DMS53 treated with DMSO at 0.1 percent for 48 hours (cell line): ENCODE results near the gene ARHGAP22.

ENCODE experiments used
- DNase-seq: peaks from one replicate; lab custom pipeline; 2025; ENCODE audit not compliant: unreplicated experiment; lab: John Stamatoyannopoulos, UW

Gene ARHGAP22

DNA sequence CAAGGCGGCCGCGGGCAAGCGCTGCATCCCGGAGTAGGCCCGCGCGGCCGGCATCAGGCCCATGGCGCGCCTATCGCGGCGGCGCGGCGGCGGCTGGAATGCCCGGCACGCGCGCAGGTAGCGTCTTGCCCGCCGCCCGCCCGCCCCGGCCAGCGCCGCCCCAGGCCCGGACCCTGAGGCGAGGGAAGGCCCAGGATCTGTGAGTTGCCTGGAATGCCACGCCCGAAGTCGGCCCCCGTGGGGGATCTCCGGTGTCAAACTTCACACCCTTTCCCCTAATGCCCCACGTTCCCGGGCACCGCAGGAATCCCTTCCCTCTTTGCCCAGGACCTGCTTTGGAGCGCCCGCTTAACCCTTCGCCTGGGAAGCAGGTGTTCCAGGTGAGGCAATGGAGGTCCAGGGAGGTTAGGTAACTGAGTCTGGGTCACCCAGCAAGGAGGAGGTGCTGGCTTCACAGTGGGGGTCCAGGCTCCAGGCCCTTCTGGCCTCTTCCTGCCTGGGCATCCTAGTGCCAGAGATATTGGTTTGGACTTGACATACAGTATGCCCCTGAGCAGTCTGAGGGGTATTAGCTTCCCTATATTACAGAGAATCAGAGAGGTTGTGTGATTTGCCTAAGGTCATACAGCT is 138.1 kb downstream of the ARHGAP22 start:
- no peak for DNase-seq

DNA sequence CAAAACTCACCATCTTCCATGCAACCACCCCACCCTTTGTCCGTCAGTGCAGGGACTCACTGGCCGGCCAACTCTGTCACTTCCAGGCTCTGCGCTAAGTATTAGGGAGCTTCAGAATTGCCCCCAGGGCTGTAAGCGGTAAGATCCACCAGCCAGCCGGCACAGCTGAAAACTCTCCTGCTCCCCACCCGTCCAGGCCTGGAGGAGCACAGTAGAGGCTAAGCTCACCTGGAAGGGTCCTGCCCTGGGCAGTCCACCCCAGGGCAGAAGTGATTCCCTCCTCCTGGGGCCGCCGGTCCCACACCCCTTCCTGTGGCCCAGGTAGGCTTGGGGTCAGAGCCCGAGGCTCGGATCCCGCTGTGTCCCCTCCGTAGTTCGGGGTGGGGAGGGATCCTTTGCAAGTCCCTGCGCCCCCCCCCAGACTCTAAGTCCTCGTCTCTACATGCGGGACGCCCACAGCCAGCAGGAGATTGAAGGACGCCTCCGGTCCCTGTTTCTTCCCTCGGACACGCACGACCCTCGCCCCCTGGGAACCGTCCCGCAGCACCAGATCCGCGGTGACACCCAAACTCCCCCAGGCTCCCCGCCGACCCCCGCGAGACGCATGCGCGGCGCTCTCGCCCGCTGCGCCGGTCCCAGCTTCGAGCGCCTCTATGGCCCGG is 138.9 kb downstream of the ARHGAP22 start:
- no peak for DNase-seq

DNA sequence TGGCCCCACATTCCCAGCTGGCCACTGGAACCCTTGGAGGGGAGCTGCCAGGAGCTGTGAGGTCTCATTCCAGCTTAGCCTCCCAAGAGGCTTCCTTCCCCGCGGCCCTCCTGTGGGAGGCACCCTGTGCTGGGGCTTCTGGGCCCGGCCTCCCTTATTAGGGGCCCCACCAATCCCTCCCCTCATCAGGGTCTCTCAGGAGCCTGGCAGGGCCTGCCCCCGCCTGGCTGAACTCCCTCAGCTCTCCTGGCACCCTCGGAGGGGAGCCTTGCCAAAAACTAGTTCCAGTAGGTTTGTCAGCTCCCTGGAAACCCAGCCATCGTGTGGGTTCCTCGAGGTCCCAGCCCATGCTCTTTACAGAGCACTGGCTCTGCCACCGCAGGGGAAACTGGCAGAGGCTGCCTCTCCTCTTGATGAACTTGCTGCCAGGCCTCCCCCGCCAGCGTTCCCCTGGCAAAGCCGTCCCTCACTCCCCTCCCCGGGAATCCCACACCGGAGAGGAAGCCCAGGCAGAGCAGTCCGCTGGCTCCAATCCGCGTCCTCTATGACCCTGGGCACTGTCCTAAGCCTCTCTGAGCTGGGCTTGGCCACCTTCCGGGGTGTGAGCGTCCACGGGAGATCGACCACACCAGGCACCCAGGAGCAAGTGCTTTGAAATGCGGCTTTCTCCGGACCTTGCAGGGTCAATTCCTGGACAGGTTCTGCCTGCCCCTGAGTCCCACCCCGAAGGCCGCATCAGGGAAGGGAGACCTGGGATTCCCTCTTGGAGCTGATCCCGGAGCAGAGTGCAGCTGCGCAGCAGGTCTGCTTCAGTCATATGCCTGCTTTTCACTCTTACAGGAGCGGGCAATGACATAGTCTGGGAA is 139.8 kb downstream of the ARHGAP22 start:
- DNase-seq = no peak

DNA sequence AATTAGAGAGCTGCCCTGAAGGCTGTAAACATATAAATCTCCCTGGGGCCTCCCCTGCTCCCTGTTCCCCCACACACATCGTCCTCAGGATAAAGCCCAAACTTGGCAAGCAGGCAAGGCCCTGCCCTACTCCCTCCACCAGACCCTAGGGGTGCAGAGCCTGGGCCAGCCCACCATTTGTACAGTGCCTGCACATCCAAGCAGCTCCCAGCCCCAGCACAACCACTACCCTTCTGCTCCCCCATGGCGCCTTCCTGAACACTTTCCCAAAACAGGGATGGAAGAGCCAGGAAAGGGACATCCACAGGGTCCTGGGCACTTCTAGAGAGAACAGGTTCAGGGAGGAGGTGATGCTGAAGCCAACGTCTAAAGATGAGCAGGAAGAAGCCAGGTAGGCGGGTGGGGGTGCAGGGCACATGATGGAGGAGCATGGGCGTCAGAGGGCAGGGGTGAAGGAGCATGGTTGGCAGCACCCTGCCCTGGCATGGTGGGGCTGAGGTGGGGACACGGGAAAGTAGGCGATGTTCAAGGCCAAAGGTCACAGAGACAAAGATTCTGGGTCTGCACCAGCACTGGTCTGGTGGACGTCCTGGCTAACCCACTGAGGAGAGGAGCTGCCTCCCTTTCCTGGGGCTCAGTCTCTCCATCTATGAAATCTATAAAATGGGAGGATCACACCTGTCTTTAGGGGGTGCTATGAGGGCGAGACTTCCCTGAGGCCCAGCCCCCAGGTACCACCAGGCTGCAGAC is 140.6 kb downstream of the ARHGAP22 start:
- no peak for DNase-seq

DNA sequence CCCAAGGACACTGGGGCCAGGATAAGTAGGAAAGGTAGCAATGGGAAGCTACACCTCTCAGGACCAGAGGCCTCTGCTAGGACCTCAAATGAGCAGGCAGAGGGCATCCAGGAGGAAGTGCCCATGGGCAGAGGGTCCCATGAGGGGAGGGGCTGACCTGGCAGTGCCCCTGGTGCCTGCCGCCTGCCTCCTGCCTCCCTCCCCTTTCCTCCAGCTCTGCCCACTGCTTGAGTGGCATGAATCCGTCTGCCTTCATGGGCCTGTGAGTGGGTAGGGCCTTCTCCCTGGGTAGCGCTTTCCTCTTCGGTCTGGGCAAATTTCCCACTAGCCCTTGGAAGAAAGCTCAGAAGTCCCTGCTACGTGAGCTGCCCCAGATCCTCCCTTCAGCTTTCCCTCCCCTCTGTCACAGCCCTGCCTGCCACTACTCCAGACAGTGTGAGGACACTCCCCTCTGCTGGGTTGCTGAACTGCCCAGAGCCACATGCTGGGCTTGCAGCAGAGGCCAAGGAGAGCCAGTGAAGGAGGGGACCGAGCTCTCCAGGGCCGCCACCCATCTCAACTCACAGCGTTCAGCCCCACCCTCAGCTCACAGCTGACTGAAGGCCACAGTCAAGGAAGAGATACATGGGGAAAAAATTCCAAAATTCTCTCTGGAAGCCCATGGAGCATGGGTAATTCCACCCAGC is 141.4 kb downstream of the ARHGAP22 start:
- no peak for DNase-seq

DNA sequence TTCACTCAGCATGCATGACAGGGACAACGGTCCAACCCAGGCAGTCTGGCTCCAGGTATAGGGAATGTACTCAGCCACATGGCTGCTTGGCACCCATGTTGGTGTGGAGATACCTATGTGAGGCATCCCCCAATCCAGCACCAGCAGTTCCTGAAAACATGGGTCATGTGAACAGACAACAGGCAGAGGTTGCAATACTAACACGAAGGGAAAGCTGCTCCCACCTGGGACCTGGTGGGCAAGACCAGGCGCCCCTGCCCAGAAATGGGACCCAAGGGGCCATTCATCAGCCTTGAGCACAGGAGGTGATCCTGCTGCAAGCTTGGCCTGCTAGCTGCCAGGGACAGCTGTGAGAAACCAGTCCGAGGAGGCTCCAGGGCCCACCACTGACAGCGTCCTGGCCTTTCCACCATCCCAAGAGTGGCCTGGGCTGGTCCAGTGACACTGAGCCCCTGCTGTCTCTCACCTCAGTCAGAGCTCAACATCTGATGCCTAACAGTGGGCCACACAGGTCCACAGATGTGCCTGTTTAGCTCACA is 142.3 kb downstream of the ARHGAP22 start:
- DNase-seq = no peak

DNA sequence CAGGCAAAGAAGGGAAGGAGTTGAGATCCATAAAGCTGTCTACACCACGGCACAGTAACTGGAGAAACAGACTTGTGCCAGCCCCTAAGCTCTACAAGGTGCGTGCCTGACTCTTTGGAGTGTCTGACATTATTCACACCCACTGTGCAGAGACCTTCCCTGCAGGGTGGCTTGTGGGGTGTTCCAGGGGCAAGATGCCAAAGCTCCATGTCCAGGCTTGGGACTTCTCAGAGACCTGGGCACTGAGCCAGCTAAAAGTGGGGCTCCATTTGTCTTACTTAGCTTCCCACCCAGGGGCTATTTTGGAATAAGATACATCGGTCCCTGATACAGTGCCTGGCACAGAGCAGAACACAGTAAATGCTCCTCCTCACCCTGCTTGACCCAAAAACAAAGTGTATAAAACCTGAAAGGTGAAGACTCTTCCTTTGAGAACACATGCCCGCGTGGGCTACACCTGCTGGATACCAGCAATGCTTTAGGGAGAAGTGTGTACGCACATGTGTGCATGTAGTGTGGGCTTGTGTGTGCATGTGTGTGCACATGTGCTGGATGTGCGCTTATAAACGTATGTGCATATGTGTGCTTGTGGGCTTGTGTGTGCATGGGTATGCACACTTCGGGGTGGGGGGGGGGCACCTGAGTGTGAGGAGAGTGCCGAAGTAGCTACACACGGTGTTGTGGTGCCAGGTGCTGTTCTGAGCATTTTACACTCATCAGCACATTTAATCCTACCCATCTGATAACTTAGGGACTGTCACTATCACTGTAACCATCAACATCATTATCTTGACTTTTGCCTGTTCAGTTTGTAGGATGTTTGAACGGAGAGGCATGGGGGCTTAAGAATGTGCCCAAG is 143.0 kb downstream of the ARHGAP22 start:
- DNase-seq = no peak

DNA sequence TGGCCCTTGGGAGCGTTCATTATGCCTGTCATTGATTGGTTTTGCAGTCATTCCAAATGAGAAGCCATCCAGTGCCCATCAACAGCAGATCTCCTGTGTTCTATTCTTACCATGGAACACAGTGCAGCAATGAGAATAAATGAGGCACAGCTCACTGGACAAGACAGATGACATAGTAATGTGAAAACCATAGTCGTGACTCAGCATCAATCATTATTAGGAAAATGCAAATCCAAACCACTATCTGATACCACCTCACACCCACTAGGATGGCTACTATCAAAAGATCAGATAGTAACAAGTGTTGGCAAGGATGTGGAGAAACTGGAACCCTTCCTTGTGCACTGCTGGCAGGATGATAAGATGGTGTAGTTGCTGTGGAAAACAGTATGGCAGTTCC is 144.7 kb downstream of the ARHGAP22 start:
- DNase-seq = no peak

DNA sequence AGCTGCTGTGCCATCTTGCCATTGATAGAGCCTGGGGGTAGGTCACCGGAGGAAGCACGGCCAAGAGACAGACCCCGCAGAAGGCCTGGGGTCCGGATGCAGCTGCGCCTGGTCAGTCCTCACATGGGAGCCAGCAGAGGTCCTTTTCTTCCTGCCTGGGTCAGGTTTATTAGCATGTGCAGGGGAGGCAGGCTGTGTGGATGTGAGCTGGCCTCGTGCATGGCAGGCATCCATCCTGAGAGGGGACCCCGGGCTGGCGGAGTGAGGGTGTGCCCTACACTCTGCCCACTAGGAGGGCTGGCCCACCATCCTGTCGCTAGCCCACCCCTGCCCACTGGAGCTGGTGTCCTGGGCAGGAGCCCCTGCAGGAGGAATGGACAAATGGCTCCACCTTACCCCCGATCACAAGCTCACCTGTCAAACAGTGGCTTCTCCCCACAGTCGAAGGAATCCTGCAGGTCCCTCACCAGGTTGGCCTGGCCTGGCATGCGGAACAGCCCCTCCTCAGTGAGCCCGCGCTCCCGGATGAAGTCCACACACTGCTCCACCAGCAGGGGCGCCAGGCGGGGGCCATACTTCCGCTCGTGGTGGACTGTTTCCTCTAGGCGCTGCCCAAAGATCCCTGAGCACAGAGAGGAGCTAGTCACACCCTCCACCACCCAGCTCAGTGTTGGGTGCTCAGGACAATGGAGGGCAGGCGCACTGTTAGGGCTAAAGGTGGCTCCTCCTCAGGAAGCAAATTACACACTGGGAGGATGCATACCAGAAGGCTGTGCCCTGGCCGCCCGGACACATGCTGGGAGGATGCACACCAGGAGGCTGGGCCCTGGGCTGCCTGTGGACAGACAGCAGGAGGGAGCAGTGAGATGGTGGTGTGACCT is 145.4 kb downstream of the ARHGAP22 start:
- no peak for DNase-seq

DNA sequence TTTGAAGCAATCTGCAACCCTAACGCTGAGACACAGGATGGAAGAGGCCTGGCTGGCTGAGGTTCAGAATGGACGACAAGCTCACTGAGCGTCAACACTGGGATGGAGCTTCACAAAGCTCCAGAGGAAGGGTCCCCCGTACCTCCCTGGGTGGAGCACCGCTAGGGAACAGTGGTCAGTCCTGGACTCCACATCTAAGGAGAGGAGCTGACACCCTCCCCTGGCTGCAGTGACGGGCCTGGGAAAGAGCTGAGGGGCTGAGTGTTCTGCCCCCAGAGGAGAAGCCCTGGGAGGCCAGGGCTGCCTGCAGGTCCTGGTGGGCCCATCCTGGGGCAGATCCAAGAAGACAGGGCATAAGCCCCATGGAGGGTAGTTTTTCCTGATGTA is 146.2 kb downstream of the ARHGAP22 start:
- DNase-seq = no peak

DNA sequence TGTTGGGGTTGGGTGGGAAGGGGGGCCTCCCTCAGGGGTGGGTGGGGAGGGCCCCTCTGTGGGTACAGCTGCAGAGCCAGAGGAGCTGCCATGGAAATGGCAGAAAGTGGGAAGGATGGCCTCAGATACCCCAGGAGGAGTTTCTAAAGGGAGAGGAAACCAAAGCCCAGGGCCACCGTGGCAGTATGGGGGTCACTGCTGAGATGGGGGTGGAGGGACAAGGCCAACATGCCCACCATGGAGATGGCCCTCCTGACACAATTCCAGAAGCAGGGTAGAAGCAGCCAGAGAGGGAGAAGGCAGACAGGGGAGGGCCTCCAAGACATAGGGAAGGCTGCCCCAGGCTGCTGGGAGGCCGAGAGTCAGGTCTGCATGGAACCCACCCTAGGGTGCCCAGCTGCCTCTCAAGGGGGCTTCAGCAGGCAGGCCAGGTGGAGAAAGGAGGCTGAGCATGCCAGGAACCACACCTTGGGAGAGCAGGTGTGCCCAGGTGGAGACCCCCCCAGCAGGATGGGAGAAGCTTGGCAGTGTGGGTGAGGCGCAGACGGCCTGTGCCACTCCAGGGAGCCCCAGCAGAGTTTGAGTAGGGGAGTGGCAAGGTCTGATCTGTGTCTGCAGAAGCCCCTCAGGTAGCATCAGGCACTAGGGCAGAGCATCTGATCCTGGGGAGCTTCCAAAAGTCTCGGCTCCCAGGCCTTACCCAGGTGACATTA is 146.8 kb downstream of the ARHGAP22 start:
- DNase-seq = no peak

DNA sequence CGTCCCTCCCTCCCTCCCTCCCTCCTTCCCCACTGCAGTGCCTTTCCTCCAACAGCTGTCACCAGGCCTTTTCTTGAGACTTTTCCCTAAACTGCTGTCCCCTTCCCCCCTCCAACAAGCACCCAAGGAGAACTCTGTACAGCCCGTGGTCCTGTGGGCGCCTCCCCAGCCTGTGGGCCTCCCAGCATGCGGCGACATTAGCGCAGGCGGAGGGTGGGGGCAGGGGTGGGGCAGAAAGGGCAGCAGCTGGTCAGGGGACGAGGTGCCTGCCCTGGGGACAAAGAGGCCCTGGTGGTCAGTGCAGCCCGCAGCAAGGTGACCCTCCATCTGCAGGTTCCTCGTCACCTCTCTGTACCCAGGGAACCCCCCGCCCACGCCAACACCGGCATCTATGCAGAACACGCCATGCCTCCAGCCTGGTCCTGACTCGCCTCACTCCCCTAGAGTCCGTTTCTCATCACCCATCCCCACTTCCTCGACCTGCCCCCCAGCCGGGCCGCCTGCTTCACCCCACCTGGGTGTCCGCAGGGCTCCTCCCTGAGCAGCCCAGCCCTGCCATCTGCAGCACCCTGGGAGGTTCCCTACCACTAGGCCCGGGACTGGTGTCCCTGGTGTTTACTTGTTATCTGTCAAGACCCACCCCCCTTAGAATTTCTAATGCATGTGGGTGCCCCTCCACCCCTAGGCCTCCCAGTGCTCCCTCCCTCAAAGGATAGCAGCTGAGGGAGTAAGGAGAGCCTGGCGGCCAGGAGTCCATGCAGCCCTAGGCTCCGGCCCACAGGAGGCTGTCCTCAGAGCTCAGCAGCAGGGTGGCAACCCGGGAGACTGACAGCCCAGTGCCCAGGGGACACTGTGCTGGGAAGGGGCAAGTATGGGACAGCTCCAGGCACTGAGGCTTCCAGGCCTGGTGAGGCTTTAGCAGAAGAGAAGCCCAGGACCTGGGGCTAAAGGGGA is 147.8 kb downstream of the ARHGAP22 start:
- no peak for DNase-seq

DNA sequence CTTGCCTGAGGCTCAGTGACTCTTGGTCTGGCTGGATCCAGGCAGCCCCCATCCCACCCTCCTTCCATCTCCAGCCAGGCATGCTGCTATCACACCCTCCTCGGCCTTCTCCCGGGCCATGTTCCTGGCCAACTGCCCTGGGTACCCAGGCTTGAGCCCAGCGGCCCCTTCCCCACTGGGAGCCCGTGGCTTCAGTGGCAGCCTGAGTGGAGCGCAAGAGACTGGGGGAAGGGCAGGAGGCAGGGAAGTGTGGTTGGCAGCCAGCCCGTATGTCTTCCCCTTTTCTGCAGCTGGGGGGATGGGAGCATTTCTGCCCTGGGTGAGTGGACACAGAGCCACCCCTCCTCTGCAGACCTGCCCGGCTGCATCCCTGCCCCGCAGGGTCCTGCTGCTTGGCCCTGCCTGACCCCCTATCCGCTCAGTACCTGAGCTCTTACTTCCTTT is 148.5 kb downstream of the ARHGAP22 start:
- DNase-seq = no peak

DNA sequence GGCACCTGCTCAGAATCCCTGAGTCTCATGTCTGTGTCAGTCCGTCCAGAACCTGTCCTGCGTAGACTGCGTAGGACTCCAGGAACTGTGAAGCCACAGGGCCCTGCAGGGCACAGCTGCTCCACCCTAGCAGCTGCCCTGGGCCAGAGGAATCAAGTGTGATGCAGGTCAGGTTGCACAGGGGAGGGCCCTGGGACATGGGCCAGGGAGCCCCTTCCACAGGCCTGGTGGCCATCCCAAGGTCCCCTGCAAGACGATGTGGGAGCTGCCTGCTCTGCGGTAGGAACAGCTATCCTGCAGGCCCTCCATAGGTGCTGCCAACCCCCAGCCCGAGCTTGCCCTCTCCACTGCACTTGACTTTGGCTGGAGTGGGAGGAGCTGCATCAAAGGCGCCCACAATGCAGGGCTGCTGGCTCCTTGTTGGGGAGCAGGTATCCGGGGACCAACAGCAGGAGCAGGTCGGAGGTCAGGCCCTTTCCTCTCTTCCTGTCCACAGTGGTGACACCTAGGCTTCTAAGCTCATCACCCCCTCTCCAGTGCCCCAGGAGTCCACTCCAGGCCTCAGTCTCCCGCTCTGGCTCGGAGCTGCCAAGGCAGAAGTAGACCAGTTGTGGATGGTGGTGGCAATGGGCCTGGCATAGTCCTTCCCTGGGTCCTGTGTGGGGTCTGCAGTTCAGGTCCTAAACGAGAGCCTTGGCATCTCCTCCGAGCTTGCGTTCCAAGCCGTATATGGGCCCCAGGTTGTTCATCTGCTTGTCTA is 149.3 kb downstream of the ARHGAP22 start:
- no peak for DNase-seq

DNA sequence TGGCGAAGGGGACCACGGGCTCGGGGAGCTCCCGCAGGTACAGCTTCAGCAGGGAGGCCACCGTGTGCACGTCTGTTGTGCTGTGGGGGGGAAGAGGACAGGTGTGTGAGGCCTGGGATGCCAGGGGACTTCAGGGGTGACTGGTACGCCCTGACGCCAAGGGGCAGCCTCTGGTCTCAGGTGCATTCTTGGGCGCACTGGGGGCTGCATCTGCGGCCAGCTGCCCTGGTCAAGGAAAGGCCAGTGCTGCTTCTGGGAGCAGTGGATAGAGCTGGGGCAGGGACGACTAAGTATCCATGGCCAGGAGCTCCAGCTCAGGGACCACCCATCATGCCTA is 149.8 kb downstream of the ARHGAP22 start:
- DNase-seq = no peak
